Effector memory CD4-positive, alpha-beta T cell (primary cell): ENCODE data around the gene CFAP299.
A peak's percentile ranks its signal among the peaks of the same experiment; 100 is the strongest.

Experiments used
- DNase-seq, 3 donors: peaks; one replicate each; pipeline ENCODE4 v3.0.0-alpha.2; 2020
- H3K27ac ChIP-seq: 2 replicates; pipeline ENCODE4 v1.7.0; 2013; ENCODE audit warnings: mild to moderate bottlenecking, low read length, moderate library complexity; ENCODE audit not compliant: insufficient read depth, poor library complexity, severe bottlenecking
- H3K27me3 ChIP-seq: replicated peaks from 2 replicates; pipeline ENCODE4 v1.7.0; 2013; ENCODE audit warnings: mild to moderate bottlenecking, low read length; ENCODE audit not compliant: insufficient read depth, control insufficient read depth, poor library complexity, severe bottlenecking
- H3K36me3 ChIP-seq: 2 replicates; pipeline ENCODE4 v1.7.0; 2013; ENCODE audit warnings: mild to moderate bottlenecking, low read length, moderate library complexity; ENCODE audit not compliant: control insufficient read depth, insufficient read depth
- H3K4me1 ChIP-seq: 2 replicates; pipeline ENCODE4 v1.7.0; 2013; ENCODE audit warnings: low read length, mild to moderate bottlenecking; ENCODE audit not compliant: control insufficient read depth, insufficient read depth, poor library complexity, severe bottlenecking
- H3K4me3 ChIP-seq: 2 replicates; pipeline ENCODE4 v1.7.0; 2013; ENCODE audit warnings: low read length, low read depth, mild to moderate bottlenecking; ENCODE audit not compliant: insufficient read depth, poor library complexity, severe bottlenecking
- H3K9me3 ChIP-seq: 2 replicates; pipeline ENCODE4 v1.7.0; 2013; ENCODE audit warnings: mild to moderate bottlenecking, low read length, moderate library complexity; ENCODE audit not compliant: control insufficient read depth

The CFAP299 gene

GRCh38 chr4:80989921-80990544 is 654.5 kb downstream of the CFAP299 start:
- DNase-seq = peak in 1 of 3 donors; percentile 0
- Histone ChIP-seq H3K4me3 (no peak overlapping the region), H3K27ac (no peak overlapping the region), H3K4me1 (no peaks in the 10 kb centered on the region), H3K27me3 (no peaks in the 10 kb centered on the region), H3K9me3 (no peaks in the 10 kb centered on the region), H3K36me3 (no peaks in the 10 kb centered on the region)

GRCh38 chr4:80990851-80991250 is 655.3 kb downstream of the CFAP299 start:
- Histone ChIP-seq H3K27ac (no peak overlapping the region), H3K4me1 (no peaks in the 10 kb centered on the region), H3K36me3 (no peaks in the 10 kb centered on the region), H3K27me3 (no peaks in the 10 kb centered on the region), H3K4me3 (no peak overlapping the region), H3K9me3 (no peaks in the 10 kb centered on the region)
- no peak for DNase-seq

- Histone ChIP-seq H3K27me3 (no peaks in the 10 kb centered on the region), H3K9me3 (no peaks in the 10 kb centered on the region), H3K4me1 (no peaks in the 10 kb centered on the region), H3K36me3 (no peaks in the 10 kb centered on the region), H3K4me3 (no peak overlapping the region), H3K27ac (no peak overlapping the region)
- no peak for DNase-seq
Observed at GRCh38 chr4:80999943-81000342, 664.4 kb downstream of the CFAP299 start.

- no peak overlapping the region for H3K27ac ChIP-seq
- H3K36me3 ChIP-seq = no peaks in the 10 kb centered on the region
- no peaks in the 10 kb centered on the region for H3K4me1 ChIP-seq
- no peak for DNase-seq
- no peak overlapping the region for H3K4me3 ChIP-seq
- H3K27me3 ChIP-seq = no peaks in the 10 kb centered on the region
- H3K9me3 ChIP-seq = no peaks in the 10 kb centered on the region
Observed at GRCh38 chr4:81003597-81004111, 668.1 kb downstream of the CFAP299 start.

- DNase-seq = no peak
- Histone ChIP-seq H3K4me3 (no peak overlapping the region), H3K27ac (no peak overlapping the region), H3K36me3 (no peaks in the 10 kb centered on the region), H3K9me3 (no peaks in the 10 kb centered on the region), H3K4me1 (no peaks in the 10 kb centered on the region), H3K27me3 (no peaks in the 10 kb centered on the region)
Observed at GRCh38 chr4:81007417-81007816, 671.9 kb downstream of the CFAP299 start.
